ENCODE results near the gene TNFSF8. TPM values are rescaled to one million over a fixed set of nuclear protein-coding genes. Genes with fewer than 3 reads are reported as not detected.

The TNFSF8 gene
- total RNA-seq, 1 donor from 2014 or later: 0.63 TPM

DNA sequence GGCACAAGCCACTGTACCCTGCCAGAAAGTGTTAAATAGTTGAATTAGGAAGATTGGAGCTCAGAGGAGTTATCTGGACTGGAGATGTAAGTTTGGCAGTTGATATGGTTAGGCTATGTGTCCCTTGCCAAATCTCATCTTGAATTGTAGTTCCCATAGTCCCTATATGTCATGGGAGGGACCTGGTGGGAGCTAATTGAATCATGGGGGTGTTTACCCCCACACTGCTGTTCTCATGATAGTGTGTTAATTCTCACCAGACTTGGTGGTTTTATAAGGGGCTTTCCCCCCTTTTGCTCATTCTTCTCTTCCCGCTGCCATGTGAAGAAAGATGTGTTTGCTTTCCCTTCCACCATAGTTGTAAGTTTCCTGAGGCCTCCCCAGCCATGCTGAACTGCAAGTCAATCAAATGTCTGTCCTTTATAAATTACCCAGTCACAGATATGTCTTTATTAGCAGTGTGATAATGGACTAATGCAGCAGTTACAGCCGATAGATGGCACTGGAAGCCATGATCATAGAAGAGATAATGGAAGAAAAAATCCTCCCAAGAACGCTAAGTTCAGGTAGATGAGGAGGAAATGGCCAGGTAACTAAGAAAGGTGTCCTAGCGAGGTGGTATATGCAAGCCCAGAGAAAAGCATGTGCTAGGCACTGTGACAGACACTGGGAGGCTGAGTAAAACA lies 51.4 kb downstream of the TNFSF8 start:
- H3K27me3 ChIP-seq (ENCODE audit: low read depth): no peaks in the 10 kb centered on the region
- H3K4me1 ChIP-seq: no peaks in the 10 kb centered on the region
- peaks cover 18% of the 10 kb centered on the region for H3K9me3 ChIP-seq (replicated peaks)
- TF ChIP-seq, protein P1, sequence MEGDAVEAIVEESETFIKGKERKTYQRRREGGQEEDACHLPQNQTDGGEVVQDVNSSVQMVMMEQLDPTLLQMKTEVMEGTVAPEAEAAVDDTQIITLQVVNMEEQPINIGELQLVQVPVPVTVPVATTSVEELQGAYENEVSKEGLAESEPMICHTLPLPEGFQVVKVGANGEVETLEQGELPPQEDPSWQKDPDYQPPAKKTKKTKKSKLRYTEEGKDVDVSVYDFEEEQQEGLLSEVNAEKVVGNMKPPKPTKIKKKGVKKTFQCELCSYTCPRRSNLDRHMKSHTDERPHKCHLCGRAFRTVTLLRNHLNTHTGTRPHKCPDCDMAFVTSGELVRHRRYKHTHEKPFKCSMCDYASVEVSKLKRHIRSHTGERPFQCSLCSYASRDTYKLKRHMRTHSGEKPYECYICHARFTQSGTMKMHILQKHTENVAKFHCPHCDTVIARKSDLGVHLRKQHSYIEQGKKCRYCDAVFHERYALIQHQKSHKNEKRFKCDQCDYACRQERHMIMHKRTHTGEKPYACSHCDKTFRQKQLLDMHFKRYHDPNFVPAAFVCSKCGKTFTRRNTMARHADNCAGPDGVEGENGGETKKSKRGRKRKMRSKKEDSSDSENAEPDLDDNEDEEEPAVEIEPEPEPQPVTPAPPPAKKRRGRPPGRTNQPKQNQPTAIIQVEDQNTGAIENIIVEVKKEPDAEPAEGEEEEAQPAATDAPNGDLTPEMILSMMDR (IDR thresholded peaks at IDR 0.05; ENCODE audit: borderline replicate concordance): no peak
- no peak for DNase-seq
- intact Hi-C loops (cut with micrococcal nuclease): no loop called here
- no peak overlapping the region for H3K4me3 ChIP-seq
- no peaks in the 10 kb centered on the region for H3K36me3 ChIP-seq
- no peak overlapping the region for H3K27ac ChIP-seq (replicated peaks)

DNA sequence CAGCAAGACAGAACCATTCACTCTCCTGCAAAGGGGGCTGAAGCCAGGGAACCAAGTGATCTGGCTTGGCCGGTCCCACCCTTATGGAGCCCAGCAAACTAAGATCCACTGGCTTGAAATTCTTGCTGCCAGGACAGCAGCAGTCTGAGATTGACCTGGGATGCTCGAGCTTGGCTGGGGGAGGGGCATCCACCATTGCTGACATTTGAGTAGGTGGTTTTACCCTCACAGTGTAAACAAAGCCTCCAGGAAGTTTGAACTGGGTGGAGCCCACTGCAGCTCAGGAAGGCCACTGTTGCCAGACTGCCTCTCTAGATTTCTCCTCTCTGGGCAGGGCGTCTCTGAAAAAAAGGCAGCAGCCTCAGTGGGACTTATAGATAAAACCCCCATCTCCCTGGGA lies 60.5 kb downstream of the TNFSF8 start:
- TF ChIP-seq, protein P1 (IDR thresholded peaks at IDR 0.05; ENCODE audit: borderline replicate concordance): no peak
- no peak overlapping the region for H3K4me3 ChIP-seq
- H3K4me1 ChIP-seq: no peaks in the 10 kb centered on the region
- H3K9me3 ChIP-seq (replicated peaks): peaks cover 17% of the 10 kb centered on the region
- H3K27me3 ChIP-seq (ENCODE audit: low read depth): peaks cover 20% of the 10 kb centered on the region
- intact Hi-C loops (cut with micrococcal nuclease): no loop called here
- no peak for DNase-seq
- H3K36me3 ChIP-seq: no peaks in the 10 kb centered on the region
- H3K27ac ChIP-seq (replicated peaks): no peak overlapping the region

DNA sequence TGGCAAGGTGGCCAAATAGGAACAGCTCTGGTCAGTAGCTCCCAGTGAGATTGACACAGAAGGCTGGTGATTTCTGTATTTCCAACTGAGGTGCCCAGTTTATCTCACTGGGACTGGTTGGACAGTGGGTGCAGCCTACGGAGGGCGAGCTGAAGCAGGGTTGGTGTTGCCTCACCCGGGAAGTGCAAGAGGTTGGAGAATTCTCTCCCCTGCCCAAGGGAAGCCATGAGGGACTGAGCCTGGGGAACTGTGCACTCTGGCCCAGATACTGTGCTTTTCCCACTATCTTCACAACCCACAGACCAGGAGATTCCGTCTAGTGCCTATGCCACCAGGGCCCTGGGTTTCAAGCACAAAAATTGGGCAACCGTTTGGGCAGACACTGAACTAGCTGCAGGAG lies 61.0 kb downstream of the TNFSF8 start:
- H3K36me3 ChIP-seq: no peaks in the 10 kb centered on the region
- H3K9me3 ChIP-seq (replicated peaks): peaks cover 12% of the 10 kb centered on the region
- no peak overlapping the region for H3K27ac ChIP-seq (replicated peaks)
- no peaks in the 10 kb centered on the region for H3K4me1 ChIP-seq
- TF ChIP-seq, protein P1 (IDR thresholded peaks at IDR 0.05; ENCODE audit: borderline replicate concordance): no peak
- intact Hi-C loops (cut with micrococcal nuclease): no loop called here
- DNase-seq: no peak
- no peak overlapping the region for H3K4me3 ChIP-seq
- H3K27me3 ChIP-seq (ENCODE audit: low read depth): peaks cover 24% of the 10 kb centered on the region

DNA sequence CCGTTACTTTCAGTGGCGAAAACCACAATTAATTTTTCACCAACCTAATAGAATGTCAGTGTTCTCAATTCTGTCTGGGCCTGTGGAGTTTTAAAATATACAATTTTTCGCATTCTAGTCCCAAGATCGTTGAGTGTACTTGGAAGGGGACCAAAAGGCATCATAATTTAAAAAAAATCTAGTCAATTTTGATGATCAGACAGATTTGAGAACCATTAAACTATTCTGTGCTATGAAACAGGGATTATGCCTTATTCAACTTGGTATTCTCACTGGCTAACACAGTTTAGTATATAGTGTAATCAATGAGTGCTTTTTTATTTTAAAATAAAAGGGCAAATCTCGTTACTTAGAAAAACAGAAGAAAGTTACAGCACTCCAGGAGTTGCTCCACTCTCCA lies 63.1 kb downstream of the TNFSF8 start:
- DNase-seq: no peak
- TF ChIP-seq, protein P1 (IDR thresholded peaks at IDR 0.05; ENCODE audit: borderline replicate concordance): no peak
- Histone ChIP-seq H3K4me3 (no peak overlapping the region), H3K4me1 (no peaks in the 10 kb centered on the region), H3K27me3 (ENCODE audit: low read depth) (peaks cover 26% of the 10 kb centered on the region), H3K27ac (replicated peaks) (no peak overlapping the region), H3K36me3 (no peaks in the 10 kb centered on the region), H3K9me3 (replicated peaks) (peaks cover 12% of the 10 kb centered on the region)
- intact Hi-C loops (cut with micrococcal nuclease): no loop called here

DNA sequence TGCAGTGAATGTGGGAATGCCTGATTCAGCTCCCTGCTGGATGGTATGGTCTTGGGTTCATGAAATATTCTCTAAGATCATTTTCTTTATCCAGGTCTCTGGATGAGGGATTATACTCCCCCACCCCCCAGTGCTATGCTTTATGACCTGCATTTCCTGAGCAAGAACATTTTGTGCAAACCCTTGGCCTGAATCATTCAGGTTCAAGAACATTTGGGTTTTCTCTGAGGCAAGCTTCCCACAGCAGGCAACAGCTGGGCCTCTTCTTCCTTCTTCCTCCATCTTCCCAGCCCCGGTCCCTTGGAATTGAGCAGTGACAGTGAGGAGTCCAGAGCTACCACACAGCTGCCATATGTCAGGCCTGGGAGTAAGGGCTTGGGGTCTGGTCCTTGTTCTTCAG lies 65.9 kb downstream of the TNFSF8 start:
- no peak overlapping the region for H3K27ac ChIP-seq (replicated peaks)
- H3K4me3 ChIP-seq: no peak overlapping the region
- intact Hi-C loops (cut with micrococcal nuclease): no loop called here
- H3K36me3 ChIP-seq: no peaks in the 10 kb centered on the region
- no peak for DNase-seq
- TF ChIP-seq, protein P1 (IDR thresholded peaks at IDR 0.05; ENCODE audit: borderline replicate concordance): no peak
- H3K9me3 ChIP-seq (replicated peaks): peaks cover 6% of the 10 kb centered on the region
- H3K27me3 ChIP-seq (ENCODE audit: low read depth): peaks cover 18% of the 10 kb centered on the region
- no peaks in the 10 kb centered on the region for H3K4me1 ChIP-seq

All from left ventricle myocardium inferior (tissue), 1 donor.